HepG2 (cell line): ENCODE measurements around the gene TARM1. TPM values are rescaled to one million over a fixed set of nuclear protein-coding genes. Genes with fewer than 3 reads are reported as not detected.

Experiments
- BCL6 ChIP-seq: IDR thresholded peaks from 2 replicates; pipeline ENCODE4 v1.6.1; 2016; ENCODE audit warnings: missing genetic modification reagents, missing compliant biosample characterization
- HOXA5 ChIP-seq: sonication (generic); formaldehyde crosslinking; IDR thresholded peaks from 2 replicates; pipeline ENCODE4 v1.4.0; 2020; ENCODE audit warnings: missing genetic modification reagents
- NCOA2 ChIP-seq: sonication (generic); formaldehyde crosslinking; IDR thresholded peaks from 2 replicates; pipeline ENCODE4 v1.8.0; 2022; ENCODE audit warnings: inconsistent platforms
- NFYB ChIP-seq: sonication (generic); formaldehyde crosslinking; IDR thresholded peaks from 2 replicates; pipeline ENCODE4 v1.4.0; 2020; ENCODE audit warnings: missing genetic modification reagents
- NPAS2 ChIP-seq: sonication (generic); formaldehyde crosslinking; IDR thresholded peaks from 2 replicates; pipeline ENCODE4 v1.8.0; 2022; ENCODE audit warnings: mild to moderate bottlenecking, missing genetic modification reagents, borderline replicate concordance
- SMAD9 ChIP-seq: sonication (generic); formaldehyde crosslinking; IDR thresholded peaks from 2 replicates; pipeline ENCODE4 v1.5.1; 2020; ENCODE audit warnings: mild to moderate bottlenecking, missing genetic modification reagents
- SMARCC2 ChIP-seq: fragments of 450-650 bp; IDR thresholded peaks from 2 replicates; pipeline ENCODE4 v1.6.1; 2017; ENCODE audit warnings: antibody characterized with exemption, mild to moderate bottlenecking
- ZBTB1 ChIP-seq: sonication (generic); formaldehyde crosslinking; IDR thresholded peaks from 2 replicates; pipeline ENCODE4 v1.4.0; 2020; ENCODE audit warnings: missing genetic modification reagents, borderline replicate concordance
- ZBTB38 ChIP-seq: sonication (generic); formaldehyde crosslinking; IDR thresholded peaks from 2 replicates; pipeline ENCODE4 v1.5.1; 2020; ENCODE audit warnings: mild to moderate bottlenecking, missing genetic modification reagents
- ZNF224 ChIP-seq: sonication (generic); formaldehyde crosslinking; IDR thresholded peaks from 2 replicates; pipeline ENCODE4 v1.5.0; 2020; ENCODE audit warnings: mild to moderate bottlenecking, missing genetic modification reagents
- ZNF354B ChIP-seq: sonication (generic); formaldehyde crosslinking; IDR thresholded peaks from 2 replicates; pipeline ENCODE4 v1.8.0; 2022; ENCODE audit warnings: mild to moderate bottlenecking, missing genetic modification reagents
- ZNF850 ChIP-seq: sonication (generic); formaldehyde crosslinking; conservative IDR thresholded peaks from 2 replicates; pipeline ENCODE4 v1.9.0; 2021; ENCODE audit warnings: mild to moderate bottlenecking, missing genetic modification reagents
- ZNF891 ChIP-seq: sonication (generic); formaldehyde crosslinking; IDR thresholded peaks from 2 replicates; pipeline ENCODE4 v1.5.0; 2020; ENCODE audit warnings: mild to moderate bottlenecking, missing genetic modification reagents
- polyA plus RNA-seq, 8 experiments: library from polyadenylated mRNA; depleted of rRNA in 3 of 8; stranded (reverse) in 7 of 8; unstranded in 1 of 8; fragments of >200 nt; fragmentation: Illumina TruSeq in 4 of 8; extraction: Trizol in 4 of 8; gene quantifications; 2 replicates each; pipeline versions ENCODE4 v1.2.1 to v1.2.3, GENCODE V29; 2011 to 2016; ENCODE audit warnings: low read depth in 4 of 8, missing spikeins in 1 of 8, mixed read lengths in 1 of 8; ENCODE audit not compliant: insufficient read depth in 1 of 8
- total RNA-seq, 5 experiments: library from RNA; depleted of rRNA; stranded (reverse); fragments of >200 nt; fragmentation: Illumina TruSeq; extraction: Trizol; gene quantifications; 2 replicates each; pipeline ENCODE4 v1.2.3, GENCODE V29; 2016; ENCODE audit warnings: low read depth in 1 of 5
- TF ChIP-seq, protein P1 (sequence below), 2 experiments: sonication (generic) in 1 of 2; formaldehyde crosslinking in 1 of 2; IDR thresholded peaks; 2 replicates each; pipeline versions ENCODE4 v1.6.1 to v1.9.0; 2014 to 2022; ENCODE audit warnings: antibody characterized with exemption in 1 of 2, borderline replicate concordance in 1 of 2, inconsistent platforms in 1 of 2, low read depth in 1 of 2, missing genetic modification reagents in 1 of 2
- TF ChIP-seq, protein P2 (sequence below), 2 experiments: fragments of 450-650 bp in 1 of 2; sonication (generic) in 1 of 2; formaldehyde crosslinking; IDR thresholded peaks; 2 replicates each; pipeline versions ENCODE4 v1.5.0 to v1.8.0; 2020 to 2022; ENCODE audit warnings: mild to moderate bottlenecking in 1 of 2, missing genetic modification reagents in 1 of 2
- TF ChIP-seq, protein P3 (sequence below): sonication (generic); formaldehyde crosslinking; IDR thresholded peaks from 2 replicates; pipeline ENCODE4 v1.4.0; 2020; ENCODE audit warnings: missing genetic modification reagents, borderline replicate concordance

Gene TARM1
- total and polyA plus RNA-seq, 2 of the 13 experiments (the other 11 are each of a cell fraction or from before 2014, with no cell fraction given): not detected

DNA sequence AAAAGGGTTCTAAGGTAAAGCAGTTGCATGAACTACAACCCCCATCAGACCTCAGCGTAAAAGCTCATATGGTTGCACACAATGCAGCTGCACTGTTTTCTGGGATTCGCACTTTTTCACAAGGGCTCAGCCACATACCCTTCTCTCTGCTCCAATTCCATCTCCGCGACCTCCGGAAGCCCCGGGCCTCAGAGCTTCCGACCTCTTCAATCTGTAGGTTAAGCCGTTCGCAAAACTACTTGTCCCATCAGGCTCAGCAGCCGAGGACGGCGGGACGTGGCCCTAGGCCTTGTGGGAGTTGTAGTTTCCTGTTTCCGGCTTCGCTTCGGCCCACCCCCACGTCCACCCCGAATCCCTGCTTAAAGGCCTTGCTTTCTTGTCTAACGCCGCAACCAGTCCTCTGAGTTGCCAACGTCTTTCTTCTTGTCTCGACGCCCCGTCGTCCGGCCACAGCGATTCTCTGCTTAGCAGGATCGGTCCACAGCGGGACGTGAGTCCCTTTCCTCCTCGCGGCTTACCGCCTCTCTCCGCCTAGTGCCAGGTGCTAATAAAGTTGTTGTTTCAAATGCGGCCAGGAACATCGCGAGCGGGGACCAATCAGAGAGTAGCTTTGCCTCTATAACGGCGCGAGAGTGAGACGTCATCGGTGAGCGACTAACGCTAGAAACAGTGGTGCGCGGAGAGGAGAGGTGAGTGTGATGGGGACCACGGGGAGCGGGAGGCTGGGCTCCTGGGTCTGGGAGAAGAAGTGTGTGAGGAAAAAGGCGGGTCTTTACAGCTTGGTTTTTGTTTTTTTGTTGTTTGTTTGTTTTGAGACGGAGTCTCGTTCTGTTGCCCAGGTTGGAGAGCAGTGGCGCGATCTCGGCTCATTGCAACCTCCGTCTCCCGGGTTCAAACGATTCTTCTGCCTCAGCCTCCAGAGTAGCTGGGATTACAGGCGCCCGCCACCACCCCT is 34.2 kb upstream of the TARM1 start, which contains the start of the genes PRPF31 and TFPT (continued):
- TF ChIP-seq NCOA2: peak; percentile 37; the same call in 1 of the 2 replicates
- no peak for TF ChIP-seq NPAS2 (CRISPR knock-in tag)
- no peak for TF ChIP-seq SMAD9 (CRISPR knock-in tag)
- TF ChIP-seq ZNF891 (CRISPR knock-in tag): peak; percentile 83; the same call in 1 of the 2 replicates
- 0 out of 2 replicates have a peak, but pooled peaks have one; percentile 35 for TF ChIP-seq ZBTB1 (CRISPR knock-in tag)
- TF ChIP-seq BCL6 (CRISPR knock-in tag): peak; percentile 9; the same call in 1 of the 2 replicates
- TF ChIP-seq SMARCC2: no peak
- TF ChIP-seq NFYB (CRISPR knock-in tag): peak; percentile 94
- 0 out of 2 replicates have a peak, but pooled peaks have one; percentile 82 for TF ChIP-seq ZNF224 (CRISPR knock-in tag)
- TF ChIP-seq, protein P1, sequence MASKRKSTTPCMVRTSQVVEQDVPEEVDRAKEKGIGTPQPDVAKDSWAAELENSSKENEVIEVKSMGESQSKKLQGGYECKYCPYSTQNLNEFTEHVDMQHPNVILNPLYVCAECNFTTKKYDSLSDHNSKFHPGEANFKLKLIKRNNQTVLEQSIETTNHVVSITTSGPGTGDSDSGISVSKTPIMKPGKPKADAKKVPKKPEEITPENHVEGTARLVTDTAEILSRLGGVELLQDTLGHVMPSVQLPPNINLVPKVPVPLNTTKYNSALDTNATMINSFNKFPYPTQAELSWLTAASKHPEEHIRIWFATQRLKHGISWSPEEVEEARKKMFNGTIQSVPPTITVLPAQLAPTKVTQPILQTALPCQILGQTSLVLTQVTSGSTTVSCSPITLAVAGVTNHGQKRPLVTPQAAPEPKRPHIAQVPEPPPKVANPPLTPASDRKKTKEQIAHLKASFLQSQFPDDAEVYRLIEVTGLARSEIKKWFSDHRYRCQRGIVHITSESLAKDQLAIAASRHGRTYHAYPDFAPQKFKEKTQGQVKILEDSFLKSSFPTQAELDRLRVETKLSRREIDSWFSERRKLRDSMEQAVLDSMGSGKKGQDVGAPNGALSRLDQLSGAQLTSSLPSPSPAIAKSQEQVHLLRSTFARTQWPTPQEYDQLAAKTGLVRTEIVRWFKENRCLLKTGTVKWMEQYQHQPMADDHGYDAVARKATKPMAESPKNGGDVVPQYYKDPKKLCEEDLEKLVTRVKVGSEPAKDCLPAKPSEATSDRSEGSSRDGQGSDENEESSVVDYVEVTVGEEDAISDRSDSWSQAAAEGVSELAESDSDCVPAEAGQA (IDR thresholded peaks at IDR 0.05; ENCODE audit: low read depth): peak; percentile 95
- TF ChIP-seq, protein P1 (CRISPR knock-in tag; IDR thresholded peaks at IDR 0.05; ENCODE audit: borderline replicate concordance): 0 out of 2 replicates have a peak, but pooled peaks have one; percentile 21
- TF ChIP-seq, protein P2, sequence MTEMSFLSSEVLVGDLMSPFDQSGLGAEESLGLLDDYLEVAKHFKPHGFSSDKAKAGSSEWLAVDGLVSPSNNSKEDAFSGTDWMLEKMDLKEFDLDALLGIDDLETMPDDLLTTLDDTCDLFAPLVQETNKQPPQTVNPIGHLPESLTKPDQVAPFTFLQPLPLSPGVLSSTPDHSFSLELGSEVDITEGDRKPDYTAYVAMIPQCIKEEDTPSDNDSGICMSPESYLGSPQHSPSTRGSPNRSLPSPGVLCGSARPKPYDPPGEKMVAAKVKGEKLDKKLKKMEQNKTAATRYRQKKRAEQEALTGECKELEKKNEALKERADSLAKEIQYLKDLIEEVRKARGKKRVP (CRISPR knock-in tag; IDR thresholded peaks at IDR 0.05): peak in 1 of 2 experiments; percentile 66; a peak in 2 of 4 replicates
- peak; percentile 76; the same call in 1 of the 2 replicates for TF ChIP-seq ZBTB38
- TF ChIP-seq ZNF354B (CRISPR knock-in tag): no peak
- TF ChIP-seq ZNF850 (CRISPR knock-in tag): peak; percentile 36; the same call in 1 of the 2 replicates
- peak; percentile 39 for TF ChIP-seq HOXA5 (CRISPR knock-in tag)
- TF ChIP-seq, protein P3, sequence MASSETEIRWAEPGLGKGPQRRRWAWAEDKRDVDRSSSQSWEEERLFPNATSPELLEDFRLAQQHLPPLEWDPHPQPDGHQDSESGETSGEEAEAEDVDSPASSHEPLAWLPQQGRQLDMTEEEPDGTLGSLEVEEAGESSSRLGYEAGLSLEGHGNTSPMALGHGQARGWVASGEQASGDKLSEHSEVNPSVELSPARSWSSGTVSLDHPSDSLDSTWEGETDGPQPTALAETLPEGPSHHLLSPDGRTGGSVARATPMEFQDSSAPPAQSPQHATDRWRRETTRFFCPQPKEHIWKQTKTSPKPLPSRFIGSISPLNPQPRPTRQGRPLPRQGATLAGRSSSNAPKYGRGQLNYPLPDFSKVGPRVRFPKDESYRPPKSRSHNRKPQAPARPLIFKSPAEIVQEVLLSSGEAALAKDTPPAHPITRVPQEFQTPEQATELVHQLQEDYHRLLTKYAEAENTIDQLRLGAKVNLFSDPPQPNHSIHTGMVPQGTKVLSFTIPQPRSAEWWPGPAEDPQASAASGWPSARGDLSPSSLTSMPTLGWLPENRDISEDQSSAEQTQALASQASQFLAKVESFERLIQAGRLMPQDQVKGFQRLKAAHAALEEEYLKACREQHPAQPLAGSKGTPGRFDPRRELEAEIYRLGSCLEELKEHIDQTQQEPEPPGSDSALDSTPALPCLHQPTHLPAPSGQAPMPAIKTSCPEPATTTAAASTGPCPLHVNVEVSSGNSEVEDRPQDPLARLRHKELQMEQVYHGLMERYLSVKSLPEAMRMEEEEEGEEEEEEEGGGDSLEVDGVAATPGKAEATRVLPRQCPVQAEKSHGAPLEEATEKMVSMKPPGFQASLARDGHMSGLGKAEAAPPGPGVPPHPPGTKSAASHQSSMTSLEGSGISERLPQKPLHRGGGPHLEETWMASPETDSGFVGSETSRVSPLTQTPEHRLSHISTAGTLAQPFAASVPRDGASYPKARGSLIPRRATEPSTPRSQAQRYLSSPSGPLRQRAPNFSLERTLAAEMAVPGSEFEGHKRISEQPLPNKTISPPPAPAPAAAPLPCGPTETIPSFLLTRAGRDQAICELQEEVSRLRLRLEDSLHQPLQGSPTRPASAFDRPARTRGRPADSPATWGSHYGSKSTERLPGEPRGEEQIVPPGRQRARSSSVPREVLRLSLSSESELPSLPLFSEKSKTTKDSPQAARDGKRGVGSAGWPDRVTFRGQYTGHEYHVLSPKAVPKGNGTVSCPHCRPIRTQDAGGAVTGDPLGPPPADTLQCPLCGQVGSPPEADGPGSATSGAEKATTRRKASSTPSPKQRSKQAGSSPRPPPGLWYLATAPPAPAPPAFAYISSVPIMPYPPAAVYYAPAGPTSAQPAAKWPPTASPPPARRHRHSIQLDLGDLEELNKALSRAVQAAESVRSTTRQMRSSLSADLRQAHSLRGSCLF: no peak
